Vagina (tissue), 2 donors: Measurements from ENCODE around the gene DCAF8.

ENCODE experiments used
- CTCF ChIP-seq, 3 experiments: fragments of 450-650 bp in 2 of 3; fragments of 200-600 bp in 1 of 3; sonication (generic) in 1 of 3; IDR thresholded peaks; one replicate each; pipeline ENCODE4 v1.5.1; 2017 to 2019; ENCODE audit warnings: antibody characterized with exemption in 3 of 3, mild to moderate bottlenecking in 2 of 3, moderate library complexity in 2 of 3
- POLR2A ChIP-seq, 2 donors: fragments of 450-650 bp; IDR thresholded peaks; one replicate each; pipeline ENCODE4 v1.6.1; 2017; ENCODE audit warnings: antibody characterized with exemption in 2 of 2, mild to moderate bottlenecking in 2 of 2, moderate library complexity in 2 of 2
- POLR2AphosphoS5 ChIP-seq, 2 donors: sonication (generic); formaldehyde crosslinking; IDR thresholded peaks; one replicate each; pipeline ENCODE4 v1.9.0; 2017; ENCODE audit warnings: antibody characterized with exemption in 2 of 2, mild to moderate bottlenecking in 2 of 2, low read depth in 1 of 2; ENCODE audit not compliant: insufficient read depth in 1 of 2

- no peak for TF ChIP-seq CTCF (IDR thresholded peaks at IDR 0.05)
- TF ChIP-seq POLR2A (IDR thresholded peaks at IDR 0.05): no peak
- no peak for TF ChIP-seq POLR2AphosphoS5 (IDR thresholded peaks at IDR 0.05; ENCODE audit: insufficient read depth in 1 of 2, low read depth in 1 of 2)
These were observed 5.8 kb downstream of the DCAF8 start for GRCh38 chr1:160256396-160257046.
